Nephron (organoid): ENCODE data around the gene UBL3.

ENCODE experiments used
- H3K27ac Mint-ChIP-seq, 3 experiments: 2 replicates each; pipeline ENCODE4 v1.8.0; 2020; ENCODE audit warnings: mixed read lengths in 3 of 3, mild to moderate bottlenecking in 2 of 3, moderate library complexity in 1 of 3
- H3K27me3 Mint-ChIP-seq: 2 replicates; pipeline ENCODE4 v1.8.0; 2021; ENCODE audit warnings: low read depth, mild to moderate bottlenecking, moderate library complexity, mixed read lengths
- H3K36me3 Mint-ChIP-seq: 2 replicates; pipeline ENCODE4 v1.8.0; 2020; ENCODE audit warnings: low read depth, mixed read lengths
- H3K4me1 Mint-ChIP-seq: 2 replicates; pipeline ENCODE4 v1.8.0; 2020; ENCODE audit warnings: mixed read lengths
- H3K4me3 Mint-ChIP-seq, 3 experiments: 2 replicates each; pipeline ENCODE4 v1.8.0; 2020; ENCODE audit warnings: mild to moderate bottlenecking in 3 of 3, mixed read lengths in 3 of 3, moderate library complexity in 2 of 3
- H3K9me3 Mint-ChIP-seq: 2 replicates; pipeline ENCODE4 v1.8.0; 2020; ENCODE audit warnings: mixed read lengths
- TF ChIP-seq, protein P1 (sequence below), 3 experiments: fragments of 200-600 bp; sonication (generic); IDR thresholded peaks; one replicate each; pipeline ENCODE4 v1.5.0; 2021; ENCODE audit warnings: antibody characterized with exemption in 3 of 3; ENCODE audit not compliant: unreplicated experiment in 3 of 3

Gene UBL3

DNA sequence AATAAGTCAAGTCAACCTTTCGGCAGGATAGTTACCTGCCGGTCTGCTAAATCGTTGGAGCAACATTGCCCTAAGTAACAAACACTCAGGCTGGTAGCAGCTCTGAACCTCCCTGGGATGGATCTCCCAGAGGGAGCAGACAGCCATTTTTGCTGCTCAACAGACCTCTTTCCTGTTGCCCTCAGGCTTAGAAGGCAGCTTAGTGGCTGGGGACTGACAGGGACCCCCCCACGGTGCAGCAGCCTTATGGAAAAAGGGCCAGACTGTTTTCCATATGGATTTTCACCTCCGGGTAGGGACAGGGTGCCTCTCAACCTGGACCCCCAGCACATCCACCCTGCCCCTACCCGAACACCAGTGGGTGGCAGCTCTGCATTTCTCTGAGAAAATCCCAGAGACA lies 49.7 kb downstream of the UBL3 start:
- H3K36me3 Mint-ChIP-seq, result no peaks in the 10 kb centered on the region
- TF ChIP-seq, protein P1, sequence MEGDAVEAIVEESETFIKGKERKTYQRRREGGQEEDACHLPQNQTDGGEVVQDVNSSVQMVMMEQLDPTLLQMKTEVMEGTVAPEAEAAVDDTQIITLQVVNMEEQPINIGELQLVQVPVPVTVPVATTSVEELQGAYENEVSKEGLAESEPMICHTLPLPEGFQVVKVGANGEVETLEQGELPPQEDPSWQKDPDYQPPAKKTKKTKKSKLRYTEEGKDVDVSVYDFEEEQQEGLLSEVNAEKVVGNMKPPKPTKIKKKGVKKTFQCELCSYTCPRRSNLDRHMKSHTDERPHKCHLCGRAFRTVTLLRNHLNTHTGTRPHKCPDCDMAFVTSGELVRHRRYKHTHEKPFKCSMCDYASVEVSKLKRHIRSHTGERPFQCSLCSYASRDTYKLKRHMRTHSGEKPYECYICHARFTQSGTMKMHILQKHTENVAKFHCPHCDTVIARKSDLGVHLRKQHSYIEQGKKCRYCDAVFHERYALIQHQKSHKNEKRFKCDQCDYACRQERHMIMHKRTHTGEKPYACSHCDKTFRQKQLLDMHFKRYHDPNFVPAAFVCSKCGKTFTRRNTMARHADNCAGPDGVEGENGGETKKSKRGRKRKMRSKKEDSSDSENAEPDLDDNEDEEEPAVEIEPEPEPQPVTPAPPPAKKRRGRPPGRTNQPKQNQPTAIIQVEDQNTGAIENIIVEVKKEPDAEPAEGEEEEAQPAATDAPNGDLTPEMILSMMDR (IDR thresholded peaks at IDR 0.05; ENCODE audit: unreplicated experiment in 3 of 3), result no peak
- H3K9me3 Mint-ChIP-seq, result no peaks in the 10 kb centered on the region
- H3K27me3 Mint-ChIP-seq, result no peaks in the 10 kb centered on the region
- H3K4me1 Mint-ChIP-seq, result no peaks in the 10 kb centered on the region
- no peak overlapping the region for H3K27ac Mint-ChIP-seq
- H3K4me3 Mint-ChIP-seq, result no peak overlapping the region

- Mint-ChIP-seq H3K36me3 (no peaks in the 10 kb centered on the region), H3K4me3 (no peak overlapping the region), H3K27me3 (no peaks in the 10 kb centered on the region), H3K27ac (no peak overlapping the region), H3K4me1 (no peaks in the 10 kb centered on the region), H3K9me3 (no peaks in the 10 kb centered on the region)
- TF ChIP-seq, protein P1 (IDR thresholded peaks at IDR 0.05; ENCODE audit: unreplicated experiment in 3 of 3), result no peak
These were observed 51.4 kb downstream of the UBL3 start for GRCh38 chr13:29799041-29799440.

GRCh38 chr13:29791997-29792780 lies 58.2 kb downstream of the UBL3 start:
- no peaks in the 10 kb centered on the region for H3K36me3 Mint-ChIP-seq
- H3K27me3 Mint-ChIP-seq, result no peaks in the 10 kb centered on the region
- no peaks in the 10 kb centered on the region for H3K9me3 Mint-ChIP-seq
- TF ChIP-seq, protein P1 (IDR thresholded peaks at IDR 0.05; ENCODE audit: unreplicated experiment in 3 of 3), result no peak
- no peak overlapping the region for H3K4me3 Mint-ChIP-seq
- no peak overlapping the region for H3K27ac Mint-ChIP-seq
- H3K4me1 Mint-ChIP-seq, result no peaks in the 10 kb centered on the region

- TF ChIP-seq, protein P1 (IDR thresholded peaks at IDR 0.05; ENCODE audit: unreplicated experiment in 3 of 3), result no peak
- no peak overlapping the region for H3K27ac Mint-ChIP-seq
- H3K4me3 Mint-ChIP-seq, result no peak overlapping the region
- no peaks in the 10 kb centered on the region for H3K36me3 Mint-ChIP-seq
- H3K27me3 Mint-ChIP-seq, result no peaks in the 10 kb centered on the region
- no peaks in the 10 kb centered on the region for H3K4me1 Mint-ChIP-seq
- no peaks in the 10 kb centered on the region for H3K9me3 Mint-ChIP-seq
These were observed 58.9 kb downstream of the UBL3 start for GRCh38 chr13:29791508-29791907.

DNA sequence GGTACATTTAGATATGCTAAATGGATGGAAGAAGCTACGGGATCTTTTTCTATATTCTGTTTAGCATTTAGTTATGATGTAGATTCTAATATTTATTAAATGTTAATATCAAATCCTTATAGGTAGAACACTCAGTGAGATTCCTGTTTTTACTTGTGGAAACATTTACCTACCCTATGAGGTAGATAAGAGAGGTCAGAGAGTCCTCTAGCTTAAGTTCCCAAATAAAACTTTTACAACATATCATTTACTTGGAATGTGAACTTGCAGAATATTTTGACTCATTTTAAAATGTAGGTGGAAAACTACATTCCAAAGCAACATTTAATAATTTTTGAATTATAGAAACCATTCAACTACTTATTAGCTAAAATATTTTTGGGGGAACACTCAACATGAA lies 63.7 kb downstream of the UBL3 start:
- no peaks in the 10 kb centered on the region for H3K27me3 Mint-ChIP-seq
- H3K27ac Mint-ChIP-seq, result no peak overlapping the region
- no peaks in the 10 kb centered on the region for H3K4me1 Mint-ChIP-seq
- H3K9me3 Mint-ChIP-seq, result no peaks in the 10 kb centered on the region
- H3K36me3 Mint-ChIP-seq, result no peaks in the 10 kb centered on the region
- no peak overlapping the region for H3K4me3 Mint-ChIP-seq
- TF ChIP-seq, protein P1 (IDR thresholded peaks at IDR 0.05; ENCODE audit: unreplicated experiment in 3 of 3), result no peak

DNA sequence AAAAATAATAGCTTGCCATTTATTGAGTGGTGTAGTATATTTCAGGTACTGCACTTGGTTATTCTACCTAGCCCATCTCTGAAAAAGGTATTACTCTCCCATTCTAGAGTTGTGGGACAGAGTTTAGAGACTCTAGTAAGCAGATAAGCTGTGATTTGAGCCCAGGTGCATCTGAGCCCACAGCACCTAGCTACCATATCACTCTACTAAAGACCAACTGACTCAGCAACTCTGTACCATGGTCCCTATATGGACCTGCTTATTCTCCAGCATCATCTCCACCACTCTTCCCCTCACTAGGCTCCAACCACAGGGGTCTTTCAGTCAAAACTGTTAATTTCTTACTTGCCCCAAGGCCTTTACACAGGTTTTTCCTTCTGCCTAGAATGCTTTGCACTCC lies 64.4 kb downstream of the UBL3 start:
- Mint-ChIP-seq H3K9me3 (no peaks in the 10 kb centered on the region), H3K27ac (no peak overlapping the region), H3K4me1 (no peaks in the 10 kb centered on the region), H3K36me3 (no peaks in the 10 kb centered on the region), H3K4me3 (no peak overlapping the region), H3K27me3 (no peaks in the 10 kb centered on the region)
- TF ChIP-seq, protein P1 (IDR thresholded peaks at IDR 0.05; ENCODE audit: unreplicated experiment in 3 of 3), result no peak
